NCI-H510A treated with DMSO at 0.1 percent for 48 hours (cell line): ENCODE data around the gene DNAJC5.

Source experiments
- DNase-seq: peaks from one replicate; lab custom pipeline; 2025; lab: John Stamatoyannopoulos, UW

The DNAJC5 gene

DNA sequence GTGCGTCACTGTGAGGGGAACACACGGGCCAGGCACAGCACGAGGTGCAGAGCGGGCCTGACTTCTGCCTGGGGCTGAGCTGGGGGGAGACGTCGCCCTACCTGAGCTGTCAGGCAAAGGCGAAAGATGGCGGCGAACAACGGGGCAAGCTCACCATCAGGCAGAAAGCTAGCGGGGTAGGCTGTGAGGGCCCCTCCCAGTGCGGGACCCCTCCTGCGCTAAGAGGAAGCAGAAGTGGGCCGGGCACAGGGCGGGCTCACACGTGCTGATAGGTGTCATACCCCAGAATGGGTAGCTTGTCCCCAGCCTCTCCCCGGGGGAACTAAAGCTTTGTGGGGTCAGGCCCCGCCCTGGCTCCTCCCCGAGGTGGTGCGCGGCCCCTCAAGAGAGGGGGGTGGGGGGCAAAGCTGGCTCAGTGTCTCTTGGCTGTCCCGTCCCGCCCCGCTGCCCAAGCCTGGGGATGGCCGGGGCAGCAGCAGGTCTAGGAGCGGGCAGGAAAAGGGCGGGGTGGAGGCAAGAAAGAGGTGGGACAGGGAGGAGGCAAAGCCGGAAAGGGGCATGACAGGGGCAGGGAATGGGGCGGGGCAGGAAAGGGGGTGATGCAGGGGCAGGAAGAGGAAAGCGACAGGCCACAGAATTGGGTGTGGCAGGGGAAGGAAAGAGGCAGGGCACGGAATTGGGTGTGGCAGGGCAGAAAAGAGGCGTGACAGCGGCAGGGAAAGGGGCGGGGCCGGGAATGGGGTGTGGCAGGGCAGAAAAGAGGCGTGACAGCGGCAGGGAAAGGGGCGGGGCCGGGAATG, 46.6 kb downstream of the DNAJC5 start:
- DNase-seq: no peak

DNA sequence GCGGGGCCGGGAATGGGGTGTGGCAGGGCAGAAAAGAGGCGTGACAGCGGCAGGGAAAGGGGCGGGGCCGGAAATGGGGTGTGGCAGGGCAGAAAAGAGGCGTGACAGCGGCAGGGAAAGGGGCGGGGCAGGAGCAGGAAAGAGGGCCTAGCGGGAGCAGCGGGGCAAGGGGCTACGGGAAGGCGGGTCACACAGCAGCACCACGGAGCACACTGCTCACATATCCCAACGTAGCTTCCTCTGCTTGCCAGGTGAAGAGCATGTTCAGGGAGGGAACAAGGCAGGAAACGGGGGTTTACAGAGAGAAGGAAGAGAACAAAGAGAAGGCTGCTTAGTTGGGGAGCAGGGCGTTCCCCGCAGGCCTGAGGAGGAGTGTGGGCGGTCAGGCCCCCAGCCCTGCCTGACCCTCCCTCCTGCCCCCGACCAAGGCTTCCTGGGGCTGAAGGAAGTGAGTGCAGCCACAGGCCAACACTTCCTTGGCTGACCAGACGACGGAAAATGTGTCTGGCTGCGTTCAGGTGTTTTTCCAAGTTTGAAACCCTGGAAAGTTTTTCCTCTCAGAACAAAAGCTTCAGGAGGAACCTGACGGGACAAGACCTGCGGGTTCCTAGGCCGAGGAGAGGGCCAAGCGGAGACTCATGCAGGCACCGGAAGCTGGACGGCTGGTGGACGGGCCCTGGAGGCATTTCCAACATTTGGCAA, 47.5 kb downstream of the DNAJC5 start:
- DNase-seq: no peak

DNA sequence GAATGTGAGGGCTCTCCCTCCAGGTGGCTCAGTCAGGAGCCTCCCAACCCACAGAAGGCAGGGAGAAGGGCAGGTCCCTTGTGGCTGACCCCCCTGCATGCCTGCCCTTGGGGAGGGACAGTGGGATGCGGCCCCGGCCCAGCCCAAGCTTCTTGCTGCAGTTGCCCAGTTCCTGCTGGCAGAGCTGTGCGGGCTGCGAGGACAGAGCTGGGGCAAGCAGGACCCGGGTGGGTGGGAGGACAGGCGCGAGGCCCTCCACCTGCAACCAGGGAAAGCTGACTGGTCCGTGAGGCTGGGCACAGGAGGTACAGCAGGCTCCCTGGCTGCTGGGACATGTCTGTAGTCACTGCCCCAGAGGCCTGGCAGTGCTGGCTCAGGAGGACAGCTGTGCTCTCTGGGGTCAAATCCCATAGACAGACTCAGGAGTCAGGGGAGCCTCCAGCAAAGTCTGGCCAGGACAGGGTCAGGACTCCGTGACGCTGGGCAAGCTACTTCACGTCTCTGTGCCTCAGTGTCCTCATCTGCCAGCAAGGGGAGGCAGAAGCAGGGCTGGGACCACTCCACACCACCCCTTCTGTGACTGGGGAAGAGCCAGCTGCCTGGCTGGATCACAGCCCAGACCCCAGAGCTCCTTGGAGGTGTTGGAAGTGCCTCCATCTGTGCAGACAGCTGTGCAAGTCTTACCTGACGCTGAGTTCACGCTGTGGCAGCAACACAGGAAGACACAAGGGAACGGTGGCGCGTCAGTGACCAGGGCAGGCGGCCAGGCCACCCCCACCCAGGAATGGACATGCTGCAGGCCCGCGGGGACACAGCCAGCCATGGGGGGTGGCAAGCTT, 48.3 kb downstream of the DNAJC5 start:
- DNase-seq: no peak

DNA sequence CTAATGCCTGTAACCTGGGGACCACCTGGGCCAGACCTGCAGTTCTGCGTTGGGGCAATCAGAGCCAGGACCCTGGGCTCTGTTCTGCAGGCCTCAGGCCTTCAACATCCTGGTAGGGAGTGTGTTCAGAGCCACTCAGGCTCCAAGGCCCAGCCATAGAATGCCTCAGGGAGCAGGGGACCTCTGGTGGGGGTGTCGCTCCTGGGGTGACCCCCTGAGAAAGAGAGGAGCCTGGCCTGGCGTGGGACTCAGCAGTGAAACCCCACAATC, 48.8 kb downstream of the DNAJC5 start:
- DNase-seq: no peak

DNA sequence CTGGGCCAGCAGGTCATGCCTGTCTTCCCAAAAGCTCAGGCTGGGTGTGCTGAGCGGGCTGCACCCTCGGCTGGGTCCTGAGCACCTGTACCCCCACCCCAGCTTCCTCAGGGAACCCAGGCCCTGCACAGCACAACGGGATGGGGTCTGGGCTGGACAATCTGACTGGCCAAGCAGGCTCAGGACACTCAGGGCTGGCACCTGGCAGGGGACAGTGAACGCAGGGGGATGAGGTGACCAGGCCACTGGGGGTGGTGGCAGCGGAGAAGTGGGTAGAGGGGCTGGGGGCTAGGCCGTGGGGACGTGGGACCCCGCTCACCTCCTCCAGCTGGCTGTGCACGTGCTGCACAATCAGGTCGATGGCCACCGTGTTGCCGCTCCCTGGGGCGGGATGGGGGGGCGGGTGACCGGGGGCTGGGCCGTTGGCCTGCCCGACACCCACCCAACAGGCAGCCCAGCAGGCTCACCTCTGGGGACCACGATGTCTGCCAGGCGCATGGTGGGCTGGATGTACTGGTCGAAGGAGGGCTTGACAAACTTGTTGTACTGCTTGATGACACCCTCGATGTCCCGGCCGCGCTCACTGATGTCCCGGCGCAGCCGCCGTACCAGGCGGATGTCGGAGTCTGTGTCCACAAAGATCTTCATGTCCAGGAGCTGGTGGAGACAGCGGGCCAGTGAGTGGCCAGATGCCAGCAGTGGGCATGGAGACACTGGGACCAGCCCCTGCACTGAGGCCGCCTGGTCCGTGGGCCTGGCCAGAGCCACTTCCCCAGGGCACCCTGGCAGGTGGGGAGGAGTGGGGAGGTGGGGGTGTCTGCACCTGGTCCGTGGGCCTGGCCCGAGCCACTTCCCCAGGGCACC, 49.4 kb downstream of the DNAJC5 start:
- no peak for DNase-seq

DNA sequence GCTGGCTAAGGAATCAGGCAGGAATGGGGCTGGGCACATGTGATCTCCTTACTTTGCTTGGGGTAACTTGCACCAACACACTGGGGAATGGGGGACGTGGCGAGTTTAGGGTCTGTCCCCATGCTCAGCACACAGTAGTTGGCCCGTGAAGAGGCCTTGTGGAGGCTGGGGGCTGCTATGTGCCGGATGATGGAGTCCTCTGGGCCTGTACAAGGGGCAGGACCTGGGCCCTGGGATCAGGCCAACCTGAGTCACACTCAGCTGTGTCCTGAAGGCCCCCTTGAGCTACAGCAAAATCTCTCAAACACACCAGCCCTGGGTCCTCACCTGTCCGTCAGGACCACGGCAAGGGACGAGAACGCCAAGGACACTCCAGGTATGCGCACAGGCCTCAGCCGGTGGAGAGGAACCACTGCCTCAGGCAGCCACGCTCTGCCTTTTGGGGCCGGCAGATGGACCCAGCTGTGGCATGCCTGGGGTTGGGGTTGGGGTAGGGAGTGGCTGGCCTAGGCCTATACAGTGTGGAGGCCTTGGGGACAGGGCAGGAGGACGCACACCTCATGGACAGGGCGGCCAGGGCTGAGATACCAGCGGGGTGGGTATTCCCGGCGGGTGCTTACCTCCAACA, 50.2 kb downstream of the DNAJC5 start:
- no peak for DNase-seq

DNA sequence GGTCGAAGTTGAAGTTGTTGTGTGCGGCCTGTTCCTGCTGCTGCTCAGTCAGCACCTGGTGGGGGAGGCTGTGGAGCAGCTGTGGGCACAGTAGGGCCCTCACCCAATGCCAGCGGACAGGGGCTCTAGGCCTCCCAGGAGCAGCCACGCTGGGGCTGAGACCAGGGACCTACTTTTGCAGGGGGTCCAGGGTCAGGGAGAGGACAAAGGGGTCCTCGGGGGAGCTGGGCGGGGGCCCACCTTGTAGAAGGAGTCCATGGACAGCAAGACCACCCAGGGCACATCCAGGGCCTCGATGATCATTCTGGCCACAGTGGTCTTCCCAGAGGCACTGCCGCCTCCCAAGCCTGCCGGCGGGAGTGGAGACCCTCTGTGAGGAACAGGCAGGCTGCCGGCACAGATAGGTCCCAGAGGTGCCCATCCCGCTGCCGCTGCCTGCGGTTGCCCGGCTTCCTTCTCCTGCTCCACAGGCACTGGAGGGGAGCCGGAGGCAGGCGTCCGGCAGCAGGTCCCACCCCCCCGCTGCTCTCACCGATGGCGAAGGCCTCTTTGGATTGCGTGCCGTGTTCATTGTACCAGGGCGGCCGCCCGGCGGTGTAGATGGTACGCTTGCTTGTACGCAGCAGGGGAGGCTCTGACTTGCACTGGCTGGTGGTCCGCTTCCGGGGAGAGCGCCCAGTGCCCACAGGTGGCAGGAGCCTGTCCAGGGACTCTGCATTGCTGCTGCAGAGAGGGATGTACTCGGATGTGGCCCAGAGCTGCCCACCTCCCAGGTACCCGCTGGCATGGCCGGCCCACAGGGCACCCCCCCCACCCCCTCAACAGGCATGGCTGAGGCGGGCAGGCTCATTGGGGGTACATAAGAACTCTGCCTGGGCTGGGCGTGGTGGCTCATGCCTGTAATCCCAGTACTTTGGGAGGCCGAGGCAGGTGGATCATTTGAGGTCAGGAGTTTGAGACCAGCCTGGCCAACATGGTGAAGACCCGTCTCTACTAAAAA, 51.3 kb downstream of the DNAJC5 start:
- no peak for DNase-seq

DNA sequence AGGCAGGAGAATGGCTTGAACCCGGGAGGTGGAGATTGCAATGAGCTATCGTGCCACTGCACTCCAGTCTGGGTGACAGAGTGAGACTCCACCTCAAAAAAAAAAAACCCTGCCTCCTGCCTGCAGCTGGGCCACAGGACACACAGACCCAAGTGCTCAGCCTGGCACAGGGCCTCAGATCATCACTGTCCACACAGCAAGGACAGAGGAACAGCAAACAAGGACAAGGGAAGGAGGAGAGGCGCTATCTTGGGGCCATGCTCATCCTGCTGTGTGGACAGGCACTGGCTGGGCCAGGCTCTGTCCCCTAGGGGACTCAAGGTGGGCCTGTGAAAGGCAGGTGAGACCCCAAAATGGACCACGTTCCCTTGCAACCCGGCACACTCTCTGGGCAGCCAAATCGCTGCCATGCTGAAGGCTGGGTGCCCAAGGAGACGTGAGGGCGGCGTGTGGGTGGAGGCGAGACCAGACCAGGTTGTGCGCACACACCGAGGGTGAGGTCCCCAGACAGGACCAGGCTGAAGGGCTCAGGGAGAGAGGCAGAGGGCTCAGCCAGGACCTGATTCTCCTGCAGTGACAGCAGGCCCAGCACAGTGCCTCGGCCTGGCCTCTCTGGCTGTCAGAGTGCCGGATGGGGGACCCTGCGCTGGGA, 52.2 kb downstream of the DNAJC5 start:
- no peak for DNase-seq

DNA sequence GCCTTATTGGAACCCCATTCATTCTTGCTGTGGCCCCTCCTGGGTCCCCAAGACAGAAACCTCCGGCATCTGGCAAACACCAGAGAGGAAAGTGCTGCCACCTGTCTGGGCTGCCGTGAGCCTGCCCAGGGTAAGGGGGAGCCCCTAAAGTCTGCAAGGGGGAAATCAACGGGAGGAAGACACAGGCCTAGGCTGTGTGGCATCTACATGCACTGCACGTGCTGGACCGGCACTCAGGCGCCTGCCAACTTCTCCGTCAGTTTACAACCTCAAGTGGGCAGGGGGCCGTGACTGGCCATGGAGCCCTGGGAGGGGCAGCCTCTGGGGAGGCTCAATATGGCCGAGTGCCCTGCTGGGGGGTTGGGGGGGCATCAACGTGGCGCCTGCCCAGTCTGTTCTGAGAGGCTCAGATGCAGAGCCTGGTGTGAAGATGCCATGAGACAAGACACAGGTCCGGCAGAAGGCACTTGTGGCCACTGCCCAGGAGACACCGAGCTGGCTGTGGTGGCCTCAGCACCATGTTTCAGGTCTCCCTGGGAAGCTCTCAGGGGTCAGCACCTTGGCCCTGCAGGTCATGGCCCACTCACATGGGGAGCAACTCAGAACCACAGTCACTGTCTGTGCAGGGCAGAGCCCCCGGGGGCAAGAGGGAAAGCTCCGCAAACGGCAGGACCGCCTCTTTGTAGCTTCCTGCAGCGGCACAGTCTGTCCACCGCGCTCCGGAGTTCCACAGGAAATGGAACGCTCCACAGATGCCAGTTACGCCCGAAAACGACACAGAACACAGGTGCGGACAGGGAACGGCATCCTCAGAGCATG, 52.9 kb downstream of the DNAJC5 start:
- no peak for DNase-seq

DNA sequence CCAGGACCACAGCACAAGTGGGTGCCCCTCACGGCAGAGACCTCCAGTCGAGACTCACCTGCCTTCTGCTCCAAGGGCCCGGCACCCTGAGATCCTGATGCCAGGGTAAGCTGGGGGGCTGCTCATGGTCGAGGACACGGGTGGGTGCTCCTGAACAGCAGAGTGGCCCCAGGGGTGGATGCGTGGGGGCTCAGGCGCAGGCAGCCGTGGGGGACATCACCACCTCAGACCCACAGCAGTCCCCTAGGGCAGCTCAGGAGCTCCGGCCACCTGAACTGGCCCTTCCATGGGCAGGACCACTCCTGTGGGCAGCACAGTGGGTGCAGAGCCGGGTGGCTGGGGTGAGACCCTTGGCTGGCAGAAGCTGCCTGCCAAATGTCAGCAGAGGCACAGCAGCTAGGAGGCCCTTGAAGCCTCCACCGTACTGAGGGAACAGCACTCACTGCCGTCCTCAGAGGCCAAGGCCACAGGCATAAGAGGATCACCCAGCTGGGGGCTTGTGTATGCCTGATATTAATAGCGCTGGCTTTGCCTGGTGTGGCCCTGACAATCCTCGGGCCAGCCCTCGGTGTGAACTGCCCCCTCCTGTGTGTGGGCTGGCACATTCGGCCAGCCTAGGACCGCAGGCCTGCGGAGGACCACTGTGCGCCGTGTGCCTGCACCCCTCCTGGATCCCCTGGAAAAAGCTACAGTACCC, 55.9 kb downstream of the DNAJC5 start:
- no peak for DNase-seq

DNA sequence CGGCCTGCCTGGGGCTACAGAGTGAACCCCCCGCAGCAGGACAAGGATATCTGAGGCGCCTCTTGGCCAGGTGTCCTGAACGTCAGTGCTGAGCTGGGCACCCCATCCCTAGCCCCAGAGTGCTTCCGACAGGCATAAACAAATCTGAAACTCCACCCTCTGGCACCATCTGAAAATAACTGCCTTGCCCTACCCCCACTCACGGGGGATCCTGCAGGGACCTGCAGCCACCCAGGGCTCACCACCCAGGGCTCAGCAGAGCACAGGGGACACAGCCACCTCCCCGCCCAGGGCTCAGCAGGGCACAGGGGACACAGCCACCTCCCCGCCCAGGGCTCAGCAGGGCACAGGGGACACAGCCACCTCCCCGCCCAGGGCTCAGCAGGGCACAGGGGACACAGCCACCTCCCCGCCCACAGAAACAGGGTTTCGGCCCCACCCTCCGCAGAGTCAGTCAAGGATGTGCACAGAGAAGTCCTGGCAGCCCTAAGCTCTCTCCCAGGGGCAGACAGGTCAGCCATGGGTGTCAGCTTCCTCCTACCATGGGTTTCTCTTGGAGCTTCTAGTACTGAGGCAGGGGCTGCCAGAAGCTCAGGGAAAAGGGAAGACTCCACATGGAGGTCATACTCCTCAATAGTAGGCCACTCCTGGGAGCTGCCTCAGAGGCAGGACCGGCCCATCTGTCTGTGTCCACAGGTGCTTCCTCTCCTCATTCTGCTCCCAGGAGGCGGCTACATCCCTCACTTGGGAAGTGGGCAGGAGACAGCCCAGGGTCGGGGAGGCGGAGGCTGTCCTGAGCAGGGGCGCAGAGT, 56.7 kb downstream of the DNAJC5 start:
- no peak for DNase-seq

DNA sequence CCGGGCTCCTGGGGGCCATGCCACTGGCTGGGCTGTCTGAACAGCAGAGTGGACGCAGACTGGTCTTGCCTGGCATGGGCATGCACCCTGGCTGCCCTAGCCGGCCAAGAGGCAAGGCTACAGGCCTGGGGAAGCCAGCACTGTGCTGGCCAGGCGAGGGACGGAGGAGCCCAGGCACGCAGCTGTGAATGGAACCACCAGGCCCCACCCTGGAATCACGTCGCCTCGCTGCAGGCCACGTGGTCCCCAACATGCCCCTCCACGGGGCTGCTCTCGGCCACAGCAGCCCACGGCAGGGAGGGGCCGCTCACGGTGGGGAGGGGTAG, 57.2 kb downstream of the DNAJC5 start:
- no peak for DNase-seq

DNA sequence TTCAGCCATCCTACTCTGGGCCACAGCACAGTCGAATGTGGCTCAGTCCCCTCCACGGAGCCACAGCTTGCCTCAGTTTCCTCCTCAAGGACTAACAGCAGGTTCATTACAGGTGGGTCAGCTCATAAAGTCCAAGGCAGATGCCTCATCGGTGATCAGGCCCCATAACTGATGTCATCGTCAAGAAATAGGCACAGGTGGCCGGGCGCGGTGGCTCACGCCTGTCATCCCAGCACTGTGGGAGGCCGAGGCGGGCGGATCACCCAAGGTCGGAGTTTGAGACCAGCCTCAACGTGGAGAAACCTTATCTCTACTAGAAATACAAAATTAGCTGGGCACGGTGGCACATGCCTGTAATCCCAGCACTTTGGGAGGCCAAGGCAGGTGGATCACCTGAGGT, 57.8 kb downstream of the DNAJC5 start:
- no peak for DNase-seq

DNA sequence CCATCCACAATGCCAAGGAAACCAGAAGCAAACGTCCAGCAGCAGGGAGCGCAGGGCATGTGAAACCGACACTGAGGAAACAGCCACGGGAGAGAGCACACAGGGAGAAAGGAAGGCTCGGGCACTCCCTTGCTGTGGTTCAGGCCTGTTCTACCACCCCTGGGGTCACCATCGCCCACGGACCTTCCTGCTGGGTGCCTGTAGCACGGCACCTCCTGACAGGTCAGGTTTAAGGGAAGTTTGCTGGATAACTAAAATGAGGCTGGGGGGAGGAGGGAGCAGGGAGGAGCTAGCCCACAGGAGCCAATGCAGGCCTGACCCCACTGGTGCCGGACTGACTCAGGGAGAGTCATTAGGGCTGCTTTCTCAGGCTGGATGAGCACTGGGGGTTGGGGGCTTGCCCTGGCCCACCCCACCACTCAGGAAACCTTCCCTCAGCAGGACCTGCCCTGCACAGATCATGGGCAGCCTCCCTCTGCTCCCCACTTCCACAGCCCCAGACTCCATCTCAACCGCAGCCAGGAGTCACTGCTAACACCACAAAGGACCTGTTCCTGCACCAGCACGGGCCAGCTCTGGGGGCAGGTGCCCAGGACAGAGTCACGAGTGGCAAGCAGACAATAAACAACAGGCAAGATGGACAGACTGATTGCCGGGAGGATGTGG, 59.0 kb downstream of the DNAJC5 start:
- no peak for DNase-seq

DNA sequence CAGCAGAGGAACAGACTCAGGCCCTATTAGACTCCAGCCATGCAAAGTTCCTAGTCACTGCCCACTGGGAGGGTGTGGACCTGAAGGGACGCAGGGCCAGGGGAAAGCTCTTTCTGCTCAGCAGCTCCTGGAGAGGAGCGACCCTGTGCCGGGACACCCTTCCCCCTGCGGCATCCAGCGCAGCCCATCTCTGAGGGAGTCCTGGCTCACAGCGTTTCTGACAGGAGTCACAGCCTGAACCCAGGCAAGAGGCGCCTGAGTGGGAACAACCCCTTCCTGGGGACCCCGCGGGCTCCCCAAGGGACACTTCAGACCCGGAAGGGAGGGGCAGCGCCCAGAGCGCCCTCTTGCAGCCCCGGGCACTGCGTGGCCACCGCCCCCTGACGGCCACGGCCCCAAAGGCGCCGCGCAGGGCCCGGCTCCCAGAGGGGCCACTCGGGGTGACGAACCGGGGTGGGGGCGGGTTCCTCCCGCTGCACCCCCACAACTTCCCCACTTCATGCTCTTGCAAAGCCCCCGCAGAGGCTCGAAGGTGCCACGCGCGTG, 60.4 kb downstream of the DNAJC5 start:
- DNase-seq: no peak

DNA sequence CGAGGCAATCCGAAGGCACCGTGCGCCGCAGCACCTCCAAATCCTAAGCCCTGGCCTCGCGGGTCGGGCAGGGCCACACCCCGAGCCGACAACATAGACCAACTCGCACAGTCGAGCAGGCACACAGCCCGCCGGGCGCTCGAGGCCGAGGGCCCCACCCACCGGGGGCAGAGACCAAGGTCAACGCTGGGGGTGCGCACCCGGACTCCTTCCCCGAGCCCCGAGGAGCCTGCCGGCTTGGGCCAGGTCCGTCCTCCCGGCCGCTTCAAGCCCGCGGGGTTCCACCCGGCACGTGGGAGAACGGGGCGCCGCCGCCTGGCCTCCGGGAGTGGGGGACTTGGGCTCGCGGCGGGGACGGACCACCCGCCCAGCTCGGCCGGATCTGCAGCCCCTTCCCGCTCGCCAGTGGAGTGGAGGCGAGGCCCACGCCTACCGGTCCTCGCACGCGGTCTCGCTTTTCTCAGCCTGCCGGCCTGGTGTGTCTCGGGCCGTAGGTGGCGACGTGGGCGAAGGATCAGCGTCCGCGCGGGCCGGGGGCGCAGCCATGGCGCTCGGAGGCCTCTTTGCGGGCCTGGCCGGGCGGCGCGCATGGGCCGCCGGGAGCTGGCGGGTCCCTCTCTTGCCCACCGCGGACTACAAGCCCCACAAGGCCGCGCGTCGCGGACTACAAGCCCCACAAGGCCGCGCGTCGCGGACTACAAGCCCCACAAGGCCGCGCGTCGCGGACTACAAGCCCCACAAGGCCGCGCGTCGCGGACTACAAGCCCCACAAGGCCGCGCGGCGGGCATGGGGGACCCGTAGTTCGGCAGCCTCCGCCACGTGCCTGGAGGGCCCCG, 61.1 kb downstream of the DNAJC5 start, which contains the start of gene UCKL1:
Gene UCKL1, minus strand, starts transcription at position 590 of the 837 bp plus-strand sequence. Its CDS starts 44 bp downstream, at position 546.
- peak; percentile 79 for DNase-seq
